GM21526 (cell line): ENCODE results near the gene PODXL2.

Source experiments
- ATAC-seq: cut with Tn5 transposase; IDR thresholded peaks from one replicate; pipeline ENCODE4 v1.9.1; 2021; ENCODE audit warnings: moderate library complexity; ENCODE audit not compliant: unreplicated experiment, low FRiP score

Gene PODXL2

DNA sequence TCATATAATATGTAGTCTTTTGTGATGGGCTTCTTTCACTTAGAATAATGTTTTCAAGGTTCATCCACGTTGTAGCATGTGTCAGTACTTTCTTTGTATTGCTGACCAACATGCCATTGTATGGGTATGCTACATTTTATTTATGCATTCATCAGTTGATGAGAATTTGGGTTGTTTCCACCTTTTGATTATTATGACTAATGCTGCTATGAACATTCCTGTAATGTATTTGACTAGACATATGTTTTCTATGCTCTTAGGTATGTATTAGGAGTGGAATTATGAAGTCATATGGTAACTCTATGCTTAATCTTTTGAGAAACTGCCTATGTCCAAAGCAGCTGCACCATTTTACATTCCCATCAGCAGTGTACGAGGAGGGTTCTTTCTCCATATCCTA is 3.2 kb upstream of the PODXL2 start:
- no peak for ATAC-seq

DNA sequence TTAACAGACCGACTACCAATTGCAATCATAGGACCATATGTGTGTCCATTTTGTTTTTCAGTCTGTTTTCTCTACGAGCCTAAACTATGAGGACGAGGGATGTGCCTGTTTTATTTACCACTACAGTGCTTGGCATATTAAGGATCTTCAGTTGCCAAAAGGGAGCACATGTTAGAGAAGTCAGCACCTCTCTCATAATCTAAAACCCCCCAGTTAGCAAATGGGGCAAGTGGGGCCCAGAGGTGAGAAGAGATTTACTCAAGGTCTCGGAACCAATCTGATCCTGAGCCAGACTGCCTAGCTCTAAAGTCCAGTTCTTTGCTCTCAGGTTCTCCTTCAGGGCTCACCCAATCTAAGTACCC is 578 bp upstream of the PODXL2 start:
- no peak for ATAC-seq

DNA sequence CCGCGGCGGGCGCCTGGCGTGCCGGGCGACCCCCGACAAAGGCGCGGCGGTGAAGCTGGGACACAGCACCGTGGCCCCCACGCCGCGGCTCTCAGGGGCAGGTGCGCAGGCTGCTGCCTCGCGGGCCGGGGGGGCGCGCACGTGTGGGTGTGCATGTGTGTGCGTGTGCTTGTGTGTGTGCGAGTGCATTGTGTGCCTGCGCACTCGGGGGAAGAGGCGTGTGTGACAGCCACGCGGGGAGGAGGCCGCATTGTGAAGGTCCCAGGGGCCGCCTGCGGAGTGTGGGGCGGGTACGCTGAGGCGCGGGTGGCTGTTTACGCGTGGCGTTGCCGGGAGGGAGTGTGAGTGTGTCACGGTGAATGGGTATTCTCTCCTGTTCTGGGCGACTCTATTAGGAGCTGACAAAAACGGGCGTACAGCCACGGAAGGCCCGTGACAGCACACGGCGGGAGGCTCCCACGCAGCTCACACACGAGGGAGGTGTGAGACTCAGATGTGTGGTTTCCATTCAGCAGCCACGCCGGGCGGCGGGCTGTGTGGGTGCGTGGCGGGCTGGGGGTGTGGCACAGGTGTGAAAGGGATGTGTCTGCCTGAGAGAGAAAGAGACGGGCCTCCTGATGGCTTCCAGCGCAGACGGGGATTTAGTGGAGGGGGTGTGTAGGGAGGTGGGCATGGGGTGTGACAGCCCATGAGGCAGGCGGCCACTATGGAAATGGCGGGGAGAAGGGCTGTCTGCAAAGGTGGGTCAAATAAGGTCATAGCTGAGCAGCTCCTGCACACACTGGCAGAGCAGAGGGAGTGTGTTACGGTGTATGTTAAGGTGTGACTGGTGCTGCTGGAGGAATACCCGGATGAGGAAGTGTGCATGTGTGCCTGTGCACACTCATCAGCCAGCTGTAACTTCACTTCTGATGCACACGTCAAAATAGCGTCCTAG is 750 bp downstream of the PODXL2 start:
- ATAC-seq, result peak; percentile 13

DNA sequence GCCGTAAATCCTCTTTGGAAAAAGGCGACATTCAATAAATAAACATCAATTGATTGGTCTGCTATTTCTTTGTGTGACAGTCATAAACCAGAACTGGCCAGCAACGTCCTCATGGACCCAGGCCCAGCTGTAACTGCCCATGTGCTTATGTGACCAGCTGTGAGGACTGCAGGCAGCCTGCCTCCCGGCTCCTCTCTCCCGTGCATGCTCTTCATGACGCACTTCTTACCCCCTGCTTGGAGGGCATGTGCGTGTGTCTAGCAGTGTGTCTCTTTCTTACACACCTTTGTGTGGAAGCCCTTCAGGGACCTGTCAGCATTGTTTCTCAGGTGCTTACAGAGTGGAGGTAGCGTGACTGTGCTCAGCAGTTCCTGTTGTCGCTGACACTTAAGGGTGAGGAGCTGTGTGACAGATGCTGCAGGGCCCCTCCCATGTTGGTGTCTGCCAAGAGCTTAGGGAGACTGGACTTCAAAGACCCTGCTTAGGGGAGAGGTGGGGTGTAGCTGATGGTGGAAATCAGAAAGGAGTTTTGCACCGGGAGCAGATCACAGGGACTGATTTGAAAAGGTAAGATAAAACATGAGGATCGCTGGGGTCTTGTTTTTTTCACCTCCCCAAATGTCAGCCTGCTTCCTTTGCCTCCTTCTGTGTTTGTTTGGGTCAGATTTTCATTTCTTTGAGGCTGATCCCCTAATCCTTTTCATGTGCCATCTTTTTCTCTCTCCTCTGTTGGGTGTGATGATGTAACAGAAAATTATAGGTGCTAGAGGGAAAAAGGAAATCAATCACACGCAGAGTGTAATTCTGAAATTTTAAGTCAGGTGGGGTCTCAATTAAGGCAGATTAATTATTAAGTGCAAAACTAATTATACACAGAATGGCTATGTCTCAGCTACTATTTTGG is 2.1 kb downstream of the PODXL2 start:
- no peak for ATAC-seq

DNA sequence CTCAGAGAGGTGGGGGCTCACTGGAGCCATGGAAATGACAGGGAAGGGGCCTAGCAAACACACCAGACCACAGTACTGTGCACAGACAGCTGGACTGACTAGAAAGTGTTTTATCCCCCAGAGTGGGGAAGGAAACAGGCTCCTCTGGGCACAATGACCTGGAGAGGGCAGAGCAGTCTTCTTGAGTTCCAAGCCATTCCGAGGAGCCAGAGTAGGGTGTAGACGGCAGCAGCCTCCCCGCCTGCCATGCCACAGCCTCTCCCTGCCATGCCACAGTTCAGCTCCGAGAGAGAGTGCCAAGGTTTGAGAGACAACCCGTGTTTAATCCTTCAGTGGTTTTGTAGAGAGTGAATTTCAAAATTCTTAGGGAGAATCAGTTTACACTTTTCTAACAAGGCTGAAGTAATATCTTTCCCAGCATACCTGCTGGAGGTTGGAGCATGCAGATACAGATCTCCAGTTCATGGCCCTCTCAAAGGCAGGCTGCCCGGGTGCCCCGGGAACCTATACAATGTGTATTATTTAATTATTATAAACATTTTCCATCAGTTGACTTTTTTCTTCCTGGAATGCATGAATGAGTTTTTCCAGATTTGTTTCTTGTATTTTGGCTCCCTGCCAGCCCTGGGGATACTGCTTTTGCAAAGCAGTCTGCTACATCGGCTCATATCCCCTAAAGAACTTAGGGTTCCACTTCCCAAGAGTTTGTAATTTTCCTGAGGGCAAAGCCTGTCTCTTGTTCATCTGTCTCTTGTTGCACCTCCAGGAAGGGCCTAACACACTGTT is 3.2 kb downstream of the PODXL2 start:
- no peak for ATAC-seq

DNA sequence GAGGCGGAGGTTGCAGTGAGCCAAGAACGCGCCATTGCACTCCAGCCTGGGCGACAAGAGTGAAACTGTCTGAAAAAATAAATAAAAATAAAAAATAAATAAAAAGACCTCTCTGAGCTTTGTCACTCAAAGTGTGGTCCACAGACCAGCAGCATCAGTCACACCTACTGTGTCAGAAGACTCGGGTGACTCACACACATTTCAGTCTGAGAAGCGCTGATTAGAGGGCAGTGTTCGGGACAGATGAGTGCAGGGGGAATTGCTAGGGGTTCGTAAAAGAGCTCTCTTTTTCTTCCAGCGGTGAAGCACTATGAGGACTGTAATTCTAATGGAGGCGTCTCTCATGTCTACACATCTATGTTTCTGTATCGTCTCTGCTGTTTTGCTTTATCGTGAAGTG is 5.7 kb downstream of the PODXL2 start:
- ATAC-seq, result no peak

DNA sequence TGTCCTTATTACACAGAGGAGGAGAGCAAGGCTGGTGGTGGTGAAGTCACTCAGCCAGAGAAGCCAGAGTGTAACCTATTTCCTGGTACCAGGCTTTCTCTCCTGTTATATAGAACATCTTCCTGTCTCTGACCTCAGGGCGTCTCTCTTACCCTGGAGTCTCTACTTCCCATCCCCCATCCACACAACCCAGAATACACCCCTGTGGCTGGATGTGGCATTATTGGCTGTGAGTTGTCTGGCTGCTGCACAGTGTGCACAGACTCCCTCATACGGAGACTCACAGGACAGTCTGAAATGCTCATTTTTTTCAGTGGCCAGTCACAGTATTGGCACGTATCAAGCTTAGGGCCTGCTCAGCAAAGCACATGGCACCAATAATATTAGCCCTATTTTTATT is 8.6 kb downstream of the PODXL2 start:
- ATAC-seq, result no peak

DNA sequence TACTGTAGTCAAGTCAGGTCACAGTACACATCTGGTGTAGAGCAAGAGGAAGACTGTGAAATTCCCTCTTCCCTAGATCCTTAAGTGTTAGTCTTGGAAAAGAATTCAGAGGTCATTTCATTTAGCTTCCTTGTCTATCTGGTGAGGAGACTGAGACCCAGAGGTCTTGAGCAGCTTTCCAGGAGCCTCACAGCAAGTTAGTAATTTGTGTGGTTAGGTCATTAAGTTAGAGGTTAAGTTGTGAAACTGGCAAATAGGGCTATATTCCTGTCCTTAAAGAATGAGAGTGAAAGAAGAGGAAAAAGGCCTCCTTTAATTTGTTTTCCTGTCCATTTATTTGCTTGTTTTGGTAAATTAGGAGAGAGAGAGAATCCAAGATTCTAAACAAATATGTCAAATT is 9.0 kb downstream of the PODXL2 start:
- ATAC-seq, result no peak

DNA sequence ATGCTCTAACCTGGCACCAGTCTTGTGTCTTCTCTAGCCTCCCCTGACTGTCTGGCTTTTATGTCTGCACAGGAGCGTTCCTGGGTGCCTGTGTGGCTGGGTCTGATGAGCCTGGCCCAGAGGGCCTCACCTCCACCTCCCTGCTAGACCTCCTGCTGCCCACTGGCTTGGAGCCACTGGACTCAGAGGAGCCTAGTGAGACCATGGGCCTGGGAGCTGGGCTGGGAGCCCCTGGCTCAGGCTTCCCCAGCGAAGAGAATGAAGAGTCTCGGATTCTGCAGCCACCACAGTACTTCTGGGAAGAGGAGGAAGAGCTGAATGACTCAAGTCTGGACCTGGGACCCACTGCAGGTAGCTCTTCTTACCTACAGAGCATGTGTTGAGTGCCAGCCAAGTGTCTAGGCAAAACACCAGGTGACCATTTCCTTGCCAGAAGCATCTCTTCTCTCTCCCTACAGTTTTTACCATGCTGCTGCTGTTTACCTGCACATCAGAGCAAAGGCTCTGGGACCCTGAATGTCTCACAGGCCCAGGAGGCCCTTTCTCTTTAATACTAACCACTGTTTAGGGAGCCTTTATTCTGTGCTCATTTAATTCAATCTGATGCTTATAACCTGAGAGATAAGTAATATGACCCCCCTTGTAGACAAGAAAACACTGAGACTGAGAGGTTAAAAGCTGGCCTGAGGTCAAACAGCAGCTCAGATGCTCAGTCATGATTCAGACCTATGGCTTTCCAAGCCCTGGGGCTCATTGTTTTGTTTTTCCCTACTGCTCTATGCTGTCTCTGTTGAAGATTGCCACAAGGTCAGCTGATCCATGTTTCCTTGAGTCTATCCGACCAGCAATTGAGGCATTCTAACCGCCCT is 10.4 kb downstream of the PODXL2 start:
- no peak for ATAC-seq

DNA sequence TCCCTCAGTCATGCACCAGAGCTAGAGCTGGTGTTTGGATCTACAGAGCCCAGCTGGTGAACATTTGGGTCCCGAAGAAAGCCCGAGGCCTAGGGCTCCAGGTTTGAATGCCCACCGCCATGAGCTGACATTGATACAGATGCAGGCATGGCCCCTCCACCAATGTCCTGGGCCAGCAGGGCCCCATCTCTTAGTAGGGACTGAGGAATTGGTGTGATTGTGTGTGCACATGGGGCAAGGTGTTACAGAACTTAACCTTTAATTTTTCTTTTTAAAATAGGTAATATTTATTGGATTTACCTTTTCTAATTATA is 11.0 kb downstream of the PODXL2 start:
- ATAC-seq, result no peak

DNA sequence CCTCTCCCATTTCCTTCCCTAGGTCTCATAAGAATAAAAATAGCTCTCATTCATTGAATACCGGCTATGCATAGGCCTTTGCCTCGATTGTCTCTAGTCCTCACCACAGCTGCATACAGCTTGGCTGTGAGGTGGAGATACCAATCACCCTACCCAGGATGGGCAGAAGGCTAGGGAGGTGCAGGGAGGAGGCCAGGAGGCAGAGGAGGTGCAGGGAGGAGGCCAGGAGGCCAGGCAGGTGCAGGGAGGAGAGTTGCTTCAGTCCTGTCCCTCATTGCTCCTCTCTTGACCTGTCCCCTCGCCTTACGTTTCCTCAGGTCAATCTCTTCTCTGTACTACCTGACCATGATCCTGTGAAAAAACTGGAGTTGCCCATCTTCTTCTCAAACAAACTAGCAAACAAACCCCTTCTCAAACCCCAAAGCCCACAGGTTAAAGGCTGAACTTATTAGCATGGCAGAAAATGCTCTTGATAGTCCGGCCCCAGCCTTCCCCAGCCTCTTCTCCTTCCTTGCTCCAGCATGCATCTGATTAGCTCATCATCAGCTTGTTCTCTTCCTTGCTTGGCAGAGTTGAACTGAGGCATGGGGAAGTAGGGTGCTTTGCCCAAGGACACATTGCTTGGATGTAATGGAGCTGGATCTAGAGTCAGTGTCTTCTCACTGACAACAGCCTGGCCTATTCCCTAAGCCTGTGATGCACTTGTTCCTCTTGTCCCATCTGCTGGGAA is 15.8 kb downstream of the PODXL2 start:
- no peak for ATAC-seq

DNA sequence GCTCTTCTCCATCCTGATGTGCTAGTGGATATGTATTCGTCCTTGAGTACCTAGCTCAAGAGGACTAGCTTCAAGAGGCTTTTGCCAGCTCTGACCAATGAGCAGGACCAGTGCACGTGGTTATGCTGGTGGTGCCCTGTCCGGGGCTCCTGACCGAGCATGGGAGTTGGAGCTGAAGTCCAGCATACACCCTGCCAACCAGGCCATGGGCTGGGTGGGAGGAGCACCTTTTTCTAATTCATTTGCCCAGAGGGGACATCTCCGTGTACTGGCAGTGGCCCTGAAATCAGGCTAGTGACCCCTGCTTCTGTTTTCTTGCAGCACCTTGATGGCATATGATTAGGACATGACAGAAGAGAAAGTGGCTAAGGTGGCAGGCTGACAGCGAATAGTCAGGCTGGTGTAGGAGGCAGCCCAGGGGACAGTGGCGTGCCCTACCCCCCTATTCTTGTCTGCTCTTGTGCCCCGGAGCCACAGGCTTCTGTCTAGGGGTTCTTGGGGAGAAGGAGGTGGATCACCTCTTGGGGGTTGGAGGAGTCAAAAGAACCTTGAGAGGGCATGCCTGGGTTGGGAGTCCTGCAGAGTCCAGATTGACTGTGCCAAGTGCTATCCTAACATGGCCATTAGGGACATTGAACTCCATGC is 16.5 kb downstream of the PODXL2 start:
- ATAC-seq, result no peak

DNA sequence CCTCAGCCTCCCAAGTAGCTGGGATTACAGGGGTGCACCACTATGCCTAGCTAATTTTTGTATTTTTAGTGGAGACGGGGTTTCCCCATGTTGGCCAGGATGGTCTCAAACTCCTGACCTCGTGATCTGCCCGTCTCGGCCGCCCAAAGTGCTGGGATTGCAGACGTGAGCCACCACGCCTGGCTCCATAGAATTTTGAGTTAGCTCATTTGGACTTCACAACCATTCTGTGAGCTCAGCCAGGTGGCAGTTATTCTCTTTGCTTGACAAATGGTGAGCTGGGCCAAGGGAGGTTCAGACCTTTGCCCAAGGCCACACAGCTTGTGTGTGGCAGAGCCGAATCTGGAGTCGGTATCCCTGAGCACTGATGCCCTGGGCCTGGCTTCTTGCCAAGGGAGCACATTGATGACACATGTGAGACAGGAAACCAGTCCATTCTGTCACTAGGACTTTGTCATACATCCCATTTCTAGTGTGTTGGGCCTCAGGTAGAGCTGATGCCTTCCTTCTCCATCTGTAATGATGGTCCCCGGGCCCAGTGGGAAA is 17.6 kb downstream of the PODXL2 start:
- ATAC-seq, result no peak

DNA sequence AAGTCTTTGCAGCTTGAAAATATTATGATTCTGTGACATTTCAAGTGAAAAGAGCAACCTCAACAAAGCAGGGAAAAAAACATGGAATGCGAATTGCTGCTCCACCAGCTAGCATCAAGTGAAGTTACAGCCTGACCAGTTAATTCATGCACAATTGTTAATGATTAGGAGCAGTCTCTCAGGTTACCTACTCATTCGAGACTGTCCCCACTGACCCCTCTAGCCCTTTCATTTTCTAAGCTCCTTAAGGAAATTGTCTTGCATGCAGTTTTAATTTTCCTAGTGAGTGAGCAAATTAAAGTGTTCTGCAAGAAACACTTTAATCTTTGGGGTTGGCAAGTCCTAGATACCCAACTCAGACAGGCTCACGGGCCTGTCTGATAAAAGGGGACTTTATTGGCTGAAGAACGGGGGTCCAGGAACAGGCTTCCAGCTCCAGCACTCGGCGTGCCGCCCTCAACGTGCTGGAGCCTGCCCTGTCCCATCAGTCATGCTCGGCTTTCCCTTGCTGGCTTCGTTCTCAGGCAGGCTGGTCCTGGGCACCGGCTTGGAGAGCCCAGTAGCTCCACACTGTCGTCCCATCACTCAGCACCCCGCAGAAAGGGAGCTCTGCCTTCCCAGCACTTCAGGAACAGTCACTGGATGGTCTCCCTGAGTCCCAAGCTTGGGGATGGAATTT is 18.3 kb downstream of the PODXL2 start:
- no peak for ATAC-seq

DNA sequence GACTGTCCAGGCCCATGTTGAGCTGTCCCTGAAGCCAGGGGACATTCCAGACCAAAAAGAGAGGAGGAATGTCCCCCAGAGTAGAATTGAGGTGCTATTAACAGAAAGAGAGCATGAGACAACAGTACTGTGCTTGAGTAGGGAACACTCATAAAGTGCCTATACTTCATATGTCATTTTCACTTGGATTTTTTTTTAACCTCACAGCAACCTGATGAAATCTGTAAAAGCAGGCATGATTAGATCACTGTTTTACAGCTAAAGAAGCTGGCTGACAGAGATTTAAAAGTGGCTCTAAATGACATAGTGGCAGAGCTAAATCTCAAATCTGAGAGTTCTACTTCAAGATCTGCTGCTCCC is 18.8 kb downstream of the PODXL2 start:
- ATAC-seq, result no peak

DNA sequence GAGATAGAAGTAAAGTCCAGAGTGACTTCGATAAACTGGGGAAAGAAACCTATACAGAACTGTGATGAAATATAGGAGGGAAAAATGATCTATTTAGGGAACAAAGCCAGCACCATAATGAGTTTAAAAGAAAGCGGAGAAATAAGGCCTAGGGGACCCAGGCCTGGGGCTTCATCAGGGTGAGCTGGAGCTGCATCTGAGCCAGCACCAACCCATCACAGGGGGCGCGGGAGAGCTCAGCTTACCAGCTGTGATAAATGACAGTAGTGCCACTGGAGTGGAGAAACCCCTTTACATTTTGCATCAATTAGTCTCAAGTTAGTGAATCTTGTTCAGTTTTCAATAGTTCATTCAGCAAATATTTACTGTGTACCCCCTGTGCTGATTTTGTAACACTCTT is 21.3 kb downstream of the PODXL2 start:
- no peak for ATAC-seq

DNA sequence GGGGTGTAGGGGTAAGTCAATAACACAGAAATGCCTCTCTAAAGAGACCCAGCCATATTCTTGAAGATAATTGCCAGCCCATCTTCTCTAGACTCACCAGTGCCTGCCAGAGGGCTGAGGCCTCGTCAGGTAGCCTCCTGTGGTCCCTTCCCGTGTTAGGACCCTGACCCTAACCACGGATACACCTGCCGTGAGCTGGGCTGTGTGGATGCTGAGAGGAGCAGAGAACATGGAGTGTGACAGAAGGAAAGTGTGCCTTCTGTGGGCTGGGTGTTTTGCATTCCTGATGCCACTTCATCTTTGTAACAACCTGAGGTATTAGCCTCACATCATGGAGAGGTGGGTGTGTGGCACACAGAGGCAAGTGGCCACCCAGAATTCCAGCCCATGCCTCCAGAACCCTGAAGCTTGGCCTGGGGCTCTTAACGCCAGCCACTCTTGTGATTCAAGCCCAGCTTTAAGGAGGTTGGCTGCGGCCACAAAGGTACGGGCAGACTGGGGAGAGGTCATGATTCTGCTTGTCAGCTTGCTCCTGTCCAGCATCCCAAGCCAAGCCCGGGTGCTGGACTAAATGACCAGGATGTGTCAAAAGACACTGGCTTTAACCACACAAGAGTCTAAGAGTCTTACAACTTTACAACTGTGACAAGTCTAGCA is 22.7 kb downstream of the PODXL2 start:
- ATAC-seq, result no peak
